Measurements from ENCODE around the gene S100A14.
"Not testable (repeated sequence)": the region's sequence is repeated elsewhere in the genome, so short reads cannot be mapped to it uniquely, and the experiment has no call there.

S100A14 gene

DNA sequence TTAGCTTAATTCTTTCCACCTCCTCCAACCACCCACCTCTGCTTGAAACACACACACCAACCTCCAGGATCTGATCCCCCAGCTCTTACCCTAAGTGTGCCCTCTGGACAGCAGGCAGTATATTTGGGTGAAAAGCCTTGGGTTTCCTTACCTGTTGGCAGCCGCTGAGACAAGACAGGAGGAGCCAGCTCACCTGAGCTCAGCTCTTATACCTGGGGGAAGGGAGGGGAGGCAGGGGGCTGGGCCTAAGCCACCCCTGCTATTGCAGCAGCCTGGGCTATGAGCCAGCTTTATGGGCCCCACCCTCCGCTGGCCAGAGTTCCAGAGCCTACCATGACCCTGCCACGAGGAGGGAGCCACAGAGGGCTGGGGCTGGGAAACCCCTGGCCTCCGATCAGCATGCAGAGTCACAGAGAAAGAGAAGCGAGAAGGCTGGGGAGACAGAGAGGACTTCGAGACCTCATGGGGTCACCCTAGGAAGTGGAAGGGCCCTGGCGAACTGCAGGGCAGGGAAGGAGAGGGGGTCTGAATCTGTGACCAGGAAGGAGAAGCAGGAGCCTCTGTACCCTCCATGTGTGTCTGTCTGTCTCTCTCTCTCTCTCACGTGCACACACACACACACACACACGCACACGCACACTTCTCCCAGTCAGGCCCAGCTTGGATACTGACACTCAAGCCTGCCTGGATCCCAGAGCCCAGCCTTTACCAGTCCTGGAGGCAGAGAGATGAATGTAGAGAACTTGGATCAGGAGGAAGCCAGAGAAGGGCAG, at the start of gene S100A14:
TSS of gene S100A14 (minus strand) at position 182 of the 773 bp plus-strand sequence. CDS start 467 bp downstream, outside the sequence.
- no peak for ATAC-seq

DNA sequence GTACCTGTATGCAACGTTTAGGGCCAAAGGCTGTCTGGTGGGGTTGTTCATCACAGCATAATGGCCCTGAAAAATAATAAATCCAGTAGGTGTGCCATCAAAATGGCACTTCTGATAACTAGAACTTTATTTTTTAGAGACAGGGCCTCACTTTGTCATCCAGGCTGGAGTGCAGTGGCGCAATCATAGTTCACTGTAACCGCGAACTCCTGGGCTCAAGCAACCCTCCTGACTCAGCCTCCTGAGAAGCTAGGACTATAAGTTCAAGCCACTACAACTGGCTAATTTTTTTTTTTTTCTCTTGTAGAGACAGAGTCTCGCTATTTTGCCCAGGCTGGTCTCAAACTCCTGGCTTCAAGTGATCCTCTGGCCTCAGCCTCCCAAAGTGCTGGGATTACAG, 47.1 kb upstream of the S100A14 start:
- no peak for ATAC-seq

DNA sequence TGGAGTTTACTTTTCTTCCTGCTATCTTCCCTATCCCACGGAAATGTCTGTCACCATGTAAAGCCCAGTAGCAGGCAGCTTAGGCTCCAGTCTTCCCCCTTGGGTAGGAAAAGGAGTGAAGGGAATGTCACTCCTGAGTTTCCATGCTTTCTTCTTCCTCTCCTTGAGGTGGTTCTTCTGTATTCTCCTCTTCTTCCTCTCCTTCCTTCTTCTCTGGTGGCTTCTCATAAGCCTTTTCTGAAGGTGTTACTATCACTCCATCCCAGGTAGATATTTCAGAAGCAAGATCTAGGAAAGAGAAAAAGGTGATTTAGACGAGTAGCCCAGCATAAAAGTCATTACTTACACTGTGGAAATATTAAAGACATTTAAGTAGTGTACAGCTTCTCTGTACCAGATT, 46.1 kb upstream of the S100A14 start:
- no peak for ATAC-seq

DNA sequence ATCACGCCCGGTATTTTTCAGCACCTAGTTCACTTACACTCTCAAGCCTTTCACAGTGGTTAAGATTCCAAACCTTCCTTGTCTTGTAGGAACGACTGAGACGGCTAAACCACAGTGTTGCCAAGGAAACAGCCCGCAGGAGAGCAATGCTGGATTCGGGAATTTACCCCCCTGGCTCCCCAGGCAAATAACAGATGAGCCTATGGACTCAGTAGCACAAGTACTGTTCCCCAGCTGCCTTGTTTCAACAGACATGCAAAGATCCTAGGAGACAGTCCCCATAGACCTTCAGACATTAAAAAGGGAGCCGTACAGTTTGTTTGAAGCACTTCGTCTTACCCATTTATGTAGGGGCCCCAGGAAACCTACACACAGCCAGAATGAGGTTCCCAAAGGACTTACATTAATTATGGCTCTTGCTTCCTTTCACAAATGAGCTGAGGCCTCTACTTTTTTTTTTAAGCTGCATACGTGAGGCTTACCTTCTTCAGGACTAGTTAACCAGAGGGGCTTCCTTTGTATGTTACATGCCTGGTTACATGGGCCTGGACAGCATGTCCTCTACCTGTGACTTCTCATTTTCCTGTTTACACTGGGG, 45.1 kb upstream of the S100A14 start:
- ATAC-seq, result no peak

DNA sequence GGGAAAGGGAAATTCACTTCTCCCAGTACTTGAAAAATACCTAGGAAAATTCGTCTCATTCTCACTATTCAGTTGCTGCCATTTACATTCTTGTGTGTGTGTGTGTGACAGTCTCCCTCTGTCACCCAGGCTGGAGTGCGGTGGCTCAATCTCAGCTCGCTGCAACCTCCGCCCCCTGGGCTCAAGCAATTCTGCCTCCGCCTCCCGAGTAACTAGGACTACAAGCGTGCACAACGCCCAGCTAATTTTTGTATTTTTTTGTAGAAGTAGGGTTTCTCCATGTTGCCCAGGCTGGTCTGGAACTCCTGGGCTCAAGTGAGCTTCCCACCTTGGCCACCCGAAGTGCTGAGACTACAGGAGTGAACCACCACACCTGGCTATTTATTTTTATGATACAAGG, 43.5 kb upstream of the S100A14 start:
- ATAC-seq, result no peak

DNA sequence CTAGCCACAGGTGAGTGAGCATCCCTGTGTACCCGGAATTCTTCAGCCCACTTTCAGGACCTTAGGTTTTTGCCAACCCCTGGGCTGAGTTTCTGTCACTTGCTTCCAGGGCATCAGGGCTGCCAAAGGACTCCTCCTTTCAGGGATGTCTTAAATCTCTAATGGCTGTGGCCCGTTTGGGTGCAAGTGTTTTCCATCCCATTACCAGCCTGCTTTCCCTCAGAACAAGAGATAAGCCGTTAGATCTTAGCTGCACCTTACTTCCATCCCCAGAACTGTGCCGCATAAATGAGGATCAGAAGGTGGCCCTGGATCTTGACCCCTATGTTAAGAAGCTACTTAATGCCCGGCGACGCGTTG, 43.0 kb upstream of the S100A14 start:
- no peak for ATAC-seq

DNA sequence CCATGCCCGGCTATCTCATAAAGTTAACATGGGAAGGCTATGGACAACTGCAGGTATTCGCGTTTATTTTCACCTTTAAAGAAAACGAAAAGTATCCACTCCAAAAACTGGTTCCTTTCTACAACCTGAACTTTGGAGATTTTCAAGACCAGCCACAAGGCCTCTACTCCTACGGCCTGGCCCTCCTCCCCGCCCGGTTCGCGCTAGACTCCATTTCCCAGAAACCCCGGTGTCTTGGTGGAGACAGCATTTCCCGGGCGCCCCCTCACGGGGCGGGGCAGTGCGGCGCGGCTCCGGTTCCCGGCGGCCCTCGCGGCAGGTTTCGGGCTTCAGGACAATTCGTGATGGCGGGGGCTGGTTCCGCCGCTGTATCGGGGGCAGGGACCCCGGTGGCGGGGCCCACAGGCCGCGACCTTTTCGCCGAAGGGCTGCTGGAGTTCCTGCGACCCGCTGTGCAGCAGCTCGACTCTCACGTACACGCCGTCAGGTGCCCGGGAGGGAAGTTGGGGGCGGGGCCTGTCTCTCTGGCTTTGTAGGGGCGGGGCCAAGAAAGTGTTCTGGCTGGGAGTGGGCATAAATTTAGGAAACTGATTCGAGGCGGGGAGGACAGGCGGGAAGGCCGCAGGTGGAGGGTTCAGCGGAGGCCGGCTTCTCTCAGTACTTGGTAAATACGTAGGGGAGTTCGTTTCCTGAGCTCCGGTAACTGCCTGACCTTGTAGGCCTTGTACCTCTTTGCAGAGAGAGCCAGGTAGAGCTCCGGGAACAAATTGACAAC, 42.5 kb upstream of the S100A14 start, which contains the start of gene SNAPIN:
TSS of gene SNAPIN (plus strand) at position 304 of the 775 bp plus-strand sequence. CDS start at position 345, 41 bp downstream.
- ATAC-seq, result peak; percentile 97 to 99

DNA sequence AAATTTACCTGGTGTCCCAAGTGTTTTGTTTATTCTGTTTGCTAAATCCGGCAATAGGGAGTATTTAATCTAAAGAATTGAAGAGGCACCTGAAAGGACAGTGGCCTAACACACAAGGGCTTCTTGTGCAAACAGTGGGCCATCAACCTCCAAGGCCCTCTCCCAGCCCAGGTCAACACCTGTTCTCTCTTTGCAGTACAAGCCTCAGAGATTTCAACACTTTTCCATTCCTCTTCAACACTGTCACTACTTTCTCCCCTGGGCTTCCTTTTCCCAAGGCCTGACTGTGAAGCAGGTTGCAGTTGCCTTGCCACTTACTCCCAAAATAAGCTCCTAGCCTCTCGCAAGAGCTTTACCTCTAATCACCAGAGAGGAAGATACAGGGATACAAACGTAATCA, 39.2 kb upstream of the S100A14 start:
- no peak for ATAC-seq

DNA sequence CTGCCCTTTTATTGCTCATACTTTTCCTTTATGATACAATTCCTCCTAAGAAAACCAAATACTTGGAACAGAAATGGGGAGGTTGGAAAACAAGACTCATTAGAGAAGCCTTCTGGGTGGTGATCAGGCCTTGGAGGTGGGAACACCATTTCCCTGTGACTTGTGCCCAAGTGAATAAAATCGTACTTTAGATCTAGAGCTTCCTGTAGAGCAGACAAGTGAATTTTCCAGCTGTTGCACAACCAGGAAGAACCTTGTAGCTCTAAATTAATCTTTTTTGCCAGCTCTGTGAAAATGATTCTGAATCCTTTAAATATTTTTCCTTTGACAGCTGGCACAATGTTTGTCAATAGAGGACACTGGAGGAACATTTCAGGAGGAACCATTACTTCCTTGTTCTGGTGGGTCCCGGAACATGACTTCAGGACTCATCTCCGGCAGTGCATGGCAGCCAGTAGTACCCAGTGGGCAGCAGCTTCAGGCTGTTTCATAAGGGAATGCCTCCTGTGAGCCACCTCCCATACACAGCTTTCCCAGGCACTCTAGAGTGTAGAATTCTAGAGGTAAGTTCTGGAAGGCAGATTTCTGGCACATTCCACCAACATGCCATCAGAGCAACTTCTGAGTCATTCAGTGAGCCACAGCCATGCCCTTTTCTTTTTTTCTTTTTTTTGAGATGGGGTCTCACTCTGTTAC, 36.8 kb upstream of the S100A14 start:
- ATAC-seq, result no peak

DNA sequence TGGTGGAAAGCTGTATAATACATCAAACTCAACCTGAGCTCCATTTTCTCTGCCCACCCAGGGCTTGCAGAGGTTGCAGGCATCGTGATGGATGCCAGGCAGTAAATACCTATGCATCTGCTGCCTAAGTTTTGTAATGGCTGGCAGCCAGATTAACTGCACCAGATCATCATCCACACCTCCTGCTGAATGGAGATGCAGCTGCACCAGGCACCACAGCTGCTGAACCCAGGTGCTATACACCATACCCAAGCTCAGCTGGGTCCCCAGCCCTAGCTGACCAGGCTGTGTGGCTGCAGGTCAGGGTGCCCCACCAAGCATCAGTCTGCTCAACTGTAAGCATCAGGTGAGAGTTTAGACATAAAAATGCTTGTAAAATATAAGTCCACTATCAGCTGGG, 35.6 kb upstream of the S100A14 start:
- ATAC-seq, result no peak

DNA sequence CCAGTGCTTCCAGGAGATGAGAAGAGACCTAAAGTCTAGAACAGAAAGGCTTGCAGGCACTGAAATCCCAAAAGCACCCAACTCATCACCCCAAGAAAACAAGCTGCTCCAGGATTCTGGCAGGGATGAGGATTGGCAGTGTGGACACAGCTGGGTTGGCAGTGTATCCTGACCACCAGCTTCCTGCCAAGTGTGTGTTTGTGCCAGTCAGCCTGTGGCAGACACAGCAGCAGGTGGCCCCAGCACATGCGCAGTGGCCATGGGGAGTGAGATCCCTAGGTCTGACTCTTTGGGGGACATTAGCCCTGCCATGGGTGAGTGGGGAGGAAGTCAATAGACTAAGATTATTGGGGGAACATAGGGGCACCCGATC, 33.7 kb upstream of the S100A14 start:
- peak; percentile 18 to 24 for ATAC-seq

DNA sequence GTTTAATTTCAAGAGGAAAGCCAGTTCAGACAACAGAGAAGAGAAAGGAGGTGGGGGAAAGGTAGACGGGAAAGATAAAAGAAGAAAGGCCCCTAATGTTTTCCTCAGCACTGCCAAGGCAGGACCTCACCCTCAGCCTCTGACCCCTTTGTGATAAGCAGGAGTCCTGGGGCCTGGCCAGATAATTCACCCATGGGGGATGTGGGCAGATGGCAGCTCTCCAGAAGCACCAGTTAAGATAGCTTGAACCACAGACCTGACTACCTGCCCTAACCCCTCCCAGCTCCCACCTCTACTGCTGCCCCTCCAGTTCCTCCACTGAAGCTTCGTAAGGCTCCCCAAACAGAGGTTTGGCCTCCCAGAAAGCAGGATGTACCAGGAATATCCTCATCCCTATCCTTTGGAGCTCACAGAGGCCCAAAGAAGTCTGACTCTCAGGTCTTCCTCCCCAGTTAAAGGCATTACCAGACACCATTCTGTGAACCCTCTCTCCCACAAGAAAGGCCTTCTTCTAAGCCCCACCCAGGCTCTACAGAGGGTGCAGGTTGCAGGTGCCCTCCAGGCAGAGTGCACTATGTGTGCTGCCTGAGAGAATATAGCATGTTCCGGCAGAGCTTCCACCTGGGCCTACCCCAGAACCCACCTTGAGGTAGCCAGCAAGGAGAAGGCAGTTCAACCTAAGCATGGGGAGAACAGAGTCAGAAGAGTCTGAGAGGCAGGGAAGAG, 33.2 kb upstream of the S100A14 start:
- ATAC-seq, result peak; percentile 38 to 53

DNA sequence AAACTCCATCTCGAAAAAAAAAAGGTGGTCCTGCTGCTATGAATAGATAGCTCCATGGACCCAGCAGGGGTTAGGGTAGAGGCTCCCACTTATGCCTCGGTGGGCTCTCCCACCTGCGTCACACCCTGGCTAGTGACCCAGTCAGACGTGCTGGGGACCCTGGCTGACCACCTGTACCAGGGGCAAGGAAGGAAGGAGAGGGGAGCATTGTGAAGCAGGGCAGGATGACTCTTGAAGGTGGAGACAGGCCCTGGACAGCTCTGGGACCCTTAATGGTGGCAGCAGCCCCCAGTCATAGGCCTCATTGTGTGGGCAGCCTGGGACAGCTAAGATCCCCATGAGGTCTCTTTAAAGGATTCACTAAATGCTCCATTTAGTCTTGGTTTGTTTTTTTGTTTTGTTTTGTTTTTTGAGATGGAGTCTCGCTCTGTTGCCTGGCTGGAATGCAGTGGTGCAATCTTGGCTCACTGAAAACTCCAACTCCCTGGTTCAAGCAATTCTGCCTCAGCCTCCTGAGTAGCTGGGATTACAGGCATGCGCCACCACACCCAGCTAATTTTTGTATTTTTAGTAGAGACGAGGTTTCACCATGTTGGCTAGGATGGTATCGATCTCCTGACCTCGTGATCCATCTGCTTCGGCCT, 32.0 kb upstream of the S100A14 start:
- ATAC-seq, result no peak

DNA sequence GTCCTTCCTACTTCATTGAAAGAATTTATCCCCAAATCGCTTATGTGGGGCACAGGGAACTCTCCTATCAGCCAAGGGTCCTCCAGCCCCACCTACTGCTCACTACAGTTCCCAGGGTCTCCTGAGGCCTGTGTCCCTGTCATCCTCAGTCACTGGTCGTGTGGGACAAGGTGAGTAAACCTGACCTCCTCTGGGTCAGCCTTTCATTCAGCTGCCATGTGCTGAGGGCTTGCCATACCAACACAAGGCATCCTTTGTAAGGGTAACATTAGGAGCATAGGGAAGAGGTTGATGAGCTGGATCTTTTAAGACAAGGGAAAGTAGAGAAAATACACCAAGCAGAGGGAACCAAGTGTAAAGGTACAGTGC, 31.2 kb upstream of the S100A14 start:
- ATAC-seq, result no peak

DNA sequence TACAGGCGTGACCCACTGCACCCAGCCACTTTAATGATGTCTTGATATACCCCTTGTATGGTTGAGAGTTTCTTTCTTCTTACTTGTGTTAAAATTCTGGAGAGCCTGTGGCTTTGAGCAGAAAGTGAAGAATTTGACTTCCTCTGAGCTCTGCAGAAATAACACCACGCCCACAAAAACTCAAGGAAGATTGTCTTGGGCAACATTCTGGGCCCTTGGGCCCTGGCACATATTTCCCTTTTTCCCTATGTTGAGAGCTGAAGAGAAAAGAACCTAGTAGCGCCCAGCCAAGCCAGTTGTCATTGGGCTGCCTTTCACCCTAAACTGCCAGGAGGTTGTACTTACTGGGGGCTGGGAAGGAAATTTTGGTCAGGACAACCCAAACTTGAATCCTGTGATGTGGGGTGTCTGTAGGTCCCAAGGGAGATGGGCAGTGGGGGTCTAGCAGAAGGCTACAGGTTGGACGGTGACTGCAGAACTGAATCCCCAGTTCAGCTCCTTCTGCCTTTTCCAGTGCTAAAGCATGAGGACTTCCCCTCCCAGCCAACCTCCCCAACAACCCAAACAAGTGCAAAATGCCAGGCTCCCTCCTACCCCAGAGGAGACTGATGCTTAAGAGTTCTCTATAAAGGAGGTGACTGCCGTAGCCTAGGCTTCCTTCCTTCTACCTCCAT, 30.7 kb upstream of the S100A14 start:
- ATAC-seq, result no peak

DNA sequence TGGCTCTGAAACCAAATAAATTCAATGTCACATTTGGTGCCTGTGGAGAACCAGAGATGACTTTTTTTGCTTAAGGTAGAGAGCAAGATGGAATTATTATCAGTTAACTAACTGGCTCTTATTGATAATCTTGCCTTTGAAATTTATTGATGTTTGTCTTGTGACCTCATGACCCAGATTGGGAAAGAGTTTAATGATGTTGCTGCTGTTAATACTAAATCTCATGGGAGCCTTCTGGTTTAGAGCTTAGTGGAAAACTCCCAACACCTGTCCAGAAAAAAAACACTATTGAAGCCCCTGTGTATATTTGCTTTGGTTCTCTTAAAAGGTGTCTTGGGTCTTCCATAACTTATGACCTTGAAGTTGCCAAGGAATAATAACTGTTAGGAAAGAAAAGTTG, 27.7 kb upstream of the S100A14 start:
- ATAC-seq, result no peak

DNA sequence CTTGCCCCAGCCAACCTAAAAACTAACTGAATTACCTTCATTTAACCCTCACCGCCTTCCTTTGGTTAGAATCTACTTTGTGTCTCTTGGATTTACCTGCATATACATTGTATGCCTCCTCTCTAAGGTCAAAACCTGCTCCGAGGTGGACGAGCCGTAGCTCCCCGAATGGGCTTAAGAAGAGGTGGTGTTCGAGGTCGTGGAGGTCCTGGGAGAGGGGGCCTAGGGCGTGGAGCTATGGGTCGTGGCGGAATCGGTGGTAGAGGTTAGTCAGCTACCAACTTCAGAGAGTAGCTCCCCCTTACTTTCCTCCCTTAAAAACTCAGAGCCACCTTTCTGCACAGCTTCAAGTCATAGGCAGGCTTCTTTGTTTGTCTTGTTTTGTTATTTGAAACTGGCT, 27.0 kb upstream of the S100A14 start:
- no peak for ATAC-seq

DNA sequence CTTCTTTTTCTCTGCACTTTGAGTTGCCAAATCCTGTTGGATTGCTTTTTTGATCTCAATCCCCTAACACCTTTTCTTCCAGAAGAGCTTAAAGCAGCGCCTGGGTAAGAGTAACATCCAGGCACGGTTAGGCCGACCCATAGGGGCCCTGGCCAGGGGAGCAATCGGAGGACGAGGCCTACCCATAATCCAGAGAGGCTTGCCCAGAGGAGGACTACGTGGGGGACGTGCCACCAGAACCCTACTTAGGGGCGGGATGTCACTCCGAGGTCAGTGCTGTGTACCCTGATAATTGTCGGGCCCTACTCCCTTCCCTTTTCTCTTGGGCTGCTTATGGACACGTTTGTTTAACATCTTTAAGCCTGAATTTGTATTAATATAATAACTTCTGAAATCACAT, 26.0 kb upstream of the S100A14 start:
- no peak for ATAC-seq

DNA sequence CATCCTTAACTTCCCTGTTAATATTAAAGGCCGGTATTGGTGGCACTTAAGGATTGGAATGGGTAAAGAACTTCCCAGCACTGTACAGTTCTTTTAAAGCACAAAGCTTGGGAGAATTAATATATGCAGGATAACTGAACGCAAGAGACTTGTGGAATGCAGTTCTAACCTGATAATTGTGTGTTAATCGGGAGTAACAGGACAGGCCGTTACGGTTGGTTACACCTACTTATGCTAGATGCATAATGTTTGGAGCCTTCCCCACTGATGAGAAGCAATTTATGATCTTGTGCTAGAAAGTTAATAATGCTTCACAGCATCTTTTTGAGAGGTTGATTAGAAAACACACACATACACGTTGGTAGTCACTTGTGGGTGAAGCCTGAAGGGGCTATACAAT, 24.7 kb upstream of the S100A14 start:
- no peak for ATAC-seq

DNA sequence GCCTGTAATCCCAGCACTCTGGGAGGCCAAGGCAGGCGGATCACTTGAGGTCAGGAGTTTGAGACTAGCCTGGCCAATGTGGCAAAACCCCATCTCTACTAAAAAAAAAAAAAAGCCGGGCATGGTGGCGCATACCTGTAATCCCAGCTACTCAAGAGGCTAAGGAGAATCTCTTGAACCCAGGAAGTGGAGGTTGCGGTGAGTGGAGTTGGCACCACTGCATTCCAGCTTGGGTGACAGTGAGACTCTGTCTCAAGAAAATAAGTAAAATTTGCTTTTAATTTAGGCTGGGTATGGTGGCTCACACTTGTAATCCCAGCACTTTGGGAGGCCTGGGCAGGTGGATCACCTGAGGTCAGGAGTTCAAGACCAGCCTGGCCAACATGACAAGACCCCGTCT, 24.1 kb upstream of the S100A14 start:
- not testable (repeated sequence) for ATAC-seq

DNA sequence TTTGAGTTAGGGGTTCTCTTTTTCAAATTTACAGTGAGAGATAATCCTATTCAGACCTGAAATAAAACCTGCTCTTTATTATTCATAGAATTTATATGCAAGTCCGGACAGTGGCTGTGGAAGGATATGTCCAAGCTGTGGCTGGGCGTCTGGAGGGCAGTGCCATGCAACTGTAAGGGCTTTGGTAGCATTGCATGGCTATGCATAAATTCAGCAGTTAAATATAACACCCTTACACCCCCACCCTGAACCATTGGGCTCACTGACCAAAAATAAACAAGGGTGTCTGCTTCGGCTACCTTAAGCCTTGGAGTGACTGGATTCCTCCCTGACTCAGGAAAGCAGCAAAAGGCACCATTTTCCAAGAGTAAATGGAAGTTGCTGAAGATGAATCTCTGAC, 23.2 kb upstream of the S100A14 start:
- ATAC-seq, result no peak
